ENCODE results near the gene FANCI.

The FANCI gene

GRCh38 chr15:89243691-89244573 lies at the start of gene FANCI:
TSS of gene FANCI (plus strand) at chr15:89243979. CDS start at chr15:89247648, 3,669 bp downstream.
- peak; percentile 96 for DNase-seq

GRCh38 chr15:89194608-89195007 lies 49.2 kb upstream of the FANCI start:
- no peak for DNase-seq

GRCh38 chr15:89195836-89196235 lies 47.9 kb upstream of the FANCI start:
- no peak for DNase-seq

- DNase-seq, result no peak
Observed at GRCh38 chr15:89196241-89196640, 47.5 kb upstream of the FANCI start.

GRCh38 chr15:89196994-89197393 lies 46.8 kb upstream of the FANCI start:
- no peak for DNase-seq

GRCh38 chr15:89197503-89197971 lies 46.2 kb upstream of the FANCI start:
- DNase-seq, result no peak

- DNase-seq, result no peak
Observed at GRCh38 chr15:89198196-89198595, 45.6 kb upstream of the FANCI start.

- DNase-seq, result no peak
Observed at GRCh38 chr15:89198934-89199333, 44.8 kb upstream of the FANCI start.

- no peak for DNase-seq
Observed at GRCh38 chr15:89199746-89200145, 44.0 kb upstream of the FANCI start.

- no peak for DNase-seq
Observed at GRCh38 chr15:89200182-89200581, 43.6 kb upstream of the FANCI start.

GRCh38 chr15:89201465-89202005 lies 42.2 kb upstream of the FANCI start:
- no peak for DNase-seq

- no peak for DNase-seq
Observed at GRCh38 chr15:89203705-89204273, 40.0 kb upstream of the FANCI start.

GRCh38 chr15:89205991-89206585 lies 37.7 kb upstream of the FANCI start:
- no peak for DNase-seq

GRCh38 chr15:89206908-89207331 lies 36.9 kb upstream of the FANCI start:
- DNase-seq, result peak; percentile 59

GRCh38 chr15:89208256-89208655 lies 35.5 kb upstream of the FANCI start:
- DNase-seq, result no peak

GRCh38 chr15:89209057-89209456 lies 34.7 kb upstream of the FANCI start:
- no peak for DNase-seq

- no peak for DNase-seq
Observed at GRCh38 chr15:89211678-89212170, 32.1 kb upstream of the FANCI start.

- DNase-seq, result no peak
Observed at GRCh38 chr15:89215627-89216026, 28.2 kb upstream of the FANCI start.

GRCh38 chr15:89217031-89217430 lies 26.7 kb upstream of the FANCI start:
- DNase-seq, result no peak

- no peak for DNase-seq
Observed at GRCh38 chr15:89217686-89218376, 25.9 kb upstream of the FANCI start.

- DNase-seq, result no peak
Observed at GRCh38 chr15:89218531-89218930, 25.2 kb upstream of the FANCI start.

- DNase-seq, result peak; percentile 43
Observed at GRCh38 chr15:89221543-89221942, 22.2 kb upstream of the FANCI start, which contains the start of gene RLBP1. TSS of gene RLBP1 (minus strand) at chr15:89221579. CDS start at chr15:89218975, 2,604 bp downstream.

- no peak for DNase-seq
Observed at GRCh38 chr15:89225588-89225987, 18.2 kb upstream of the FANCI start.

All from left hindlimb (tissue), 1 donor.